Measurements from ENCODE around the gene E2F1.
"Not testable (repeated sequence)": the region's sequence is repeated elsewhere in the genome, so short reads cannot be mapped to it uniquely, and the experiment has no call there.

Gene E2F1

DNA sequence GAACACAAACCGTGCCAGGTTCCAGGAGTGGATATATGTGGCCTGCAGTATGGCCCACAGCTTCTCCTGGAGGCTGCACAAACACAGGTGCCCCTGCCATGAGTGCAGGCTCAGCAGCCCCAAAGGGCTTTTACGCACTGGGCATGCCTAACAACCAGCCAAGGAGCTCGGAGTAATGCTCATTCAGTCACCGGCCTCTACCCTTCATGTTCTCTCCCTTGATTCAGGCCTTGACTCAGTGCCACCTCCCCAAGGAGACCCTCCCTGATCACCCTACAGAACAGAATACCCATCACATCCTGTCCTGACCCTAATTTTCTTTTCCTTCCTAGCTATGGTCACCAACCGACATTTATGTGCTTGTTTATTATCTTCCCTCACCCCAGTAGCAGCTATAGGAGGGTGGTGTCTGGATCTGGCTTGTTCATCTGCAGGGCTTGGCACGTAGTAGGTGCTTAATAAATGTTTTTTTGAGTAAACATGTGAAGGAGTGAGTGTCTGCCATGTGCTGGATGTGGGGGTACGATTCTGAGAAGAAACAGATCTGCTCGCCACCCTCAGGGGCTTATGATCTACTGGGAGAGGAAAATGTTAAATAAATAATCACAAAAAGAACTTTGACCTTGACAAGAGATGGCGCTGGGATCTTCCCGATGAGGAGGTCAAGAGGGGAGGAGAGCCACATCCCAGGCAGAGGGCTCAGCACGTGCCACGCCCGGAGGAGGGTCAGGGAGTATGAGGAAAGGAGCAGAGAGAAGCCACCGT lies 24.7 kb upstream of the E2F1 start:
- DNase-seq, result no peak

DNA sequence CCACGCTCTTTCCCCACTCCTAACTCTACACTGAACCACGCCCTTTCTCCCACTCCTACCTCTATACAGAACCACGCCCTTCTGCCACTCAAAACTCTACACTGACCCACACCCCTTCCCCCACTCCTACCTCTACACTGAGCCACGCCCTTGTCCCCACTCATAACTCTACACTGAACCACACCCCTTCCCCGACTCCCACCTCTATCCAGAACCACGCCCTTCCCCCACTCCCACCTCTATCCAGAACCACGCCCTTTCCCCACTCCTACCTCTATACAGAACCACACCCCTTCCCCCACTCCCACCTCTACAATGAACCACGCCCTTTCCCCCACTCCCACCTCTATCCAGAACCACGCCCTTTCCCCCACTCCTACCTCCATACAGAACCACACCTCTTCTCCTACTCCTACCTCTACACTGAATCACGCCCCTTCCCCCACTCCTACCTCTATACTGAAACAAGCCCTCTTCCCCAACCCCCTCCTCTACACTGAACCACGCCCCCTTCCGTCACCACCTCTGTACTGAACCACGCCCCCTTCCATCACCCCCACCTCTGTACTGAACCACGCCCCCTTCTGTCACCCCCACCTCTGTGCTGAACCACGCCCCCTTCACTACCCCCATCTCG lies 23.8 kb upstream of the E2F1 start:
- no peak for DNase-seq

DNA sequence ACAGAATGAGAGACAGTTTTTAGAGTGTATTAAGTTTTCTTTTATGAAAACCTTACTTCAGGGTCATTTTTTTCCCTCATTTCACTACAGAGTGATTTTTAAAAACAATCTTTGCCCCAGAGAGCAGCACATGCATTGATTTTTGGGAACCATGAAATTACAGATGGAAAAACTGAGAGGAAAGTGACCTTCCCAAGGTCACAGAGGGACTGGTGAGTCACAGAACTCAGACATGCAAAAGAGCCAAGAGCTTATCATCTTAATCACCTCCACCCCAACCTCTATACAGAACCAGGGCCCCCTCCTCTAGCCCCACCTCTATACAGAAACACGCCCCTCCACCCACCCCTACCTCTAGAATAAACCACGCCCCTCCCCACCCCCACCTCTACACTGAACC lies 23.2 kb upstream of the E2F1 start:
- no peak for DNase-seq

DNA sequence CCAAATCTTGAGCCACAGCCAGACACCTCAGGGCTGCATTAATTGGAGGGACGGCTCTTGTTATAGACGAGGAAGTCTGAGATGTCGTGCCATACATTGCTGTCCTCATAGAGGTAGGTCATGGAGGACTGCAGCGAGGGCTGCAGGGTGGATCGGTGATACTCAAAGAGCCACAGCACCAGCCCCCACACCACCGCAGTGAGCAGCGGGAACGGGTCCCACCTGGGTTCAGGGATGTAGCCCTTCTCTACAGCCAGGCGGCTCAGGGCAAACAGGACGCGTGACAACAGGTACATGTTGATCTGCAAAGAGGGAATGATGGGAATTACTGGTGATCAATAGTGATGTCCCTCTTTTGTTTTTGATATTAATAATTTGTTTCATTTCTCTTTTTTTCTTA lies 21.5 kb upstream of the E2F1 start:
- no peak for DNase-seq

DNA sequence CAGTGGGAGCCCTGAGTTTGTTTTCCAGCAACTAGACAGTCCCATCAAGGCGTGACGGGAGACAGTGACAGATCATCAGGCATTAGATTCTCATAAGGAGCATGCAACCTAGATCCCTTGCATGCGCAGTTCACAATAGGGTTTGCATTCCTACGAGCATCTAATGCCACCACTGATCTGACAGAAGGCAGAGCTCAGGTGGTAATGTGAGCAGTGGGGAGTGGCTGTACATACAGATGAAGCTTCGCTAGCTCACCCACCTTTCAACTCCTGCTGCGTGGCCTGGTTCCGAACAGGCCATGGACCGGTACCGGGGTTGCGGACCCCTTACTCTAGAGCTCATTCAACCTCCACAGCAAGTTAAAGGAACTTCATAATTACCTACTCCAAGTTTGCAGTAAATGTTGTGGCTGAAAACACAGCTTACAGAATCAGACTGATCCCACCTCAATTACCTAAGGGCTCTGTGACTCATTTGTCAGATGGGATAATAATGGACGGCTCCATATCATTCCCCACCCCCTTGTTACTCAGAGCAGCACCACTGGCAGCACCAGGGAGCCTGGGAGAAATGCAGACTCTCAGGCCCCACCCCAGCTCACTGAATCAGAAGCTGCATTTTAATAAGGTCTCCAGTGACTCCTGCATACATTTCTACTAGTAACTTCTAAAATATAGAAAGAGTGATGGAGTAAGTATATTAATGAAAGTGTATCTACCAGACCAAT lies 18.2 kb upstream of the E2F1 start:
- no peak for DNase-seq

DNA sequence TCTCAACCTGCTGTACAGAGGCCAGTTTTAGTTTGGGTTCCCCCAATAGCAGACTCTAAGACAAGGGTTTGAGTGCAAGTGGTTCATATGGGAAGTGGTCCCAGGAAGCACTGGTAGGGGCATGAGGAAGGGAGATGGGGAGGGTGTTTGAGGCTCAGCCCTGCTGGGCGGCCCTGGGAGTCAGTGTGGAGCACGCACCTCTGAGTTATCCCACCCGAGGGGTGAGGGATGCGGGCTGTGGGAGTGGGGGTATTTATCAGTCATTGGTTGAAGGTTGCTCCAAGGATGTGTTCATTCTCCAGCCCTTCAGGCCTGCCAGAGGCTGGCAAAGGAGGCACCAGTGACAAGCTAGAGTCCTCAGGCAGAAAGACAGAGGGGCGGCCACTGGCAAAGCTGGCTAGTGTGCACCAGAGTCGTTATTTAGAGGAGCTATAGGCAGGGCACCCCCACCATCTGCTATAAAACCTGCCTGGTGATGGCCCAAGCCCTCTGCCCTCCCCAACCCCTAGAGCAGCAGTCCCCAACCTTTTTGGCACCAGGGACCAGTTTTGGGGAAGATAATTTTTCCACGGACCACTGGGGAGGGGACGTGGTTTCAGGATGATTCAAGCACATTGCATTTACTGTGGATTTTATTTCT lies 17.4 kb upstream of the E2F1 start:
- DNase-seq, result no peak

DNA sequence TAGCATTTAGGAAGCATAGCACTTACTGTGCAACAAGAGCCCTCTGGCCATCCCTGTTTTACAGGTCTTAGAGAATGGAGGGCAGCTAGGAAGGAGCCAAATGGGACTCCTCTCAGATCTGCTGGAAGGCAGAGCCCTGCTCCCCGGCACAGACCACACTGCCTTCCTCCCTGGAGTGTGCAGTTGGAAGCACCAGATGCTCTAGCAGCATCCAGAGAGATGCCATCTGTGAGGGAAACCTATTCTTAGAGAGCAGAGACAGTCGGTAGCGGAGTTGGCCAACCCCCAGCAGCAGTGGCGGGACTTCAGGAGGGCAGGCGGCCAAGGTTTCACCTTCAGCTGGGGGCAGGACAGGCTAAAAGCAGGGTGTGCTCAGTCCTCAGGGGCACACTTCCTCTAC lies 16.7 kb upstream of the E2F1 start:
- no peak for DNase-seq

DNA sequence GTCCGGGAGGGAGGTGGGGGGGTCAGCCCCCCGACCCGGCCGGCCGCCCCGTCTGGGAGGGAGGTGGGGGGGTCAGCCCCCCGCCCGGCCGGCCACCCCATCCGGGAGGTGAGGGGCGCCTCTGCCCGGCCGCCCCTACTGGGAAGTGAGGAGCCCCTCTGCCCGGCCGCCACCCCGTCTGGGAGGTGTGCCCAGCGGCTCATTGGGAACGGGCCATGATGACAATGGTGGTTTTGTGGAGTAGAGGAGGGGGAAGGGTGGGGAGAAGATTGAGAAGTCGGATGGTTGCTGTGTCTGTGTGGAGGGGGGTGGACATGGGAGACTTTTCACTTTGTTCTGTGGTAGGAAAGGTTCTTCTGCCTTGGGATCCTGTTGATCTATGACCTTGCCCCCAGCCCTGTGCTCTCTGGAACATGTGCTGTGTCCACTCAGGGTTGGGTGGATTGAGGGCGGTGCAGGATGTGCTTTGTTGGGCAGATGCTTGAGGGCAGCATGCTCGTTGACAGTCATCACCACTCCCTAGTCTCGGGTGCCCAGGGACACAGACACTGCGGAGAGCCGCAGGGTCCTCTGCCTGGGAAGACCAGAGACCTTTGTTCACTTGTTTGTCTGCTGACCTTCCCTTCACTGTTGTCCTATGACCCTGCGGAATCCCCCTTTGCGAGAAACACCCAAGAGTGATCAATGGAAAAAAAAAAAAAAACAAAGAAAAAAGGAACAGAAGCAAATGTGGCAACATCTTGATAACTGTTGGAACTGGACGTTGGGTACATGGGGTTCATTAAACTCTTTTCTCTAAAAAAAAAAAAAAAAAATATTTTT lies 15.7 kb upstream of the E2F1 start:
- DNase-seq, result no peak

DNA sequence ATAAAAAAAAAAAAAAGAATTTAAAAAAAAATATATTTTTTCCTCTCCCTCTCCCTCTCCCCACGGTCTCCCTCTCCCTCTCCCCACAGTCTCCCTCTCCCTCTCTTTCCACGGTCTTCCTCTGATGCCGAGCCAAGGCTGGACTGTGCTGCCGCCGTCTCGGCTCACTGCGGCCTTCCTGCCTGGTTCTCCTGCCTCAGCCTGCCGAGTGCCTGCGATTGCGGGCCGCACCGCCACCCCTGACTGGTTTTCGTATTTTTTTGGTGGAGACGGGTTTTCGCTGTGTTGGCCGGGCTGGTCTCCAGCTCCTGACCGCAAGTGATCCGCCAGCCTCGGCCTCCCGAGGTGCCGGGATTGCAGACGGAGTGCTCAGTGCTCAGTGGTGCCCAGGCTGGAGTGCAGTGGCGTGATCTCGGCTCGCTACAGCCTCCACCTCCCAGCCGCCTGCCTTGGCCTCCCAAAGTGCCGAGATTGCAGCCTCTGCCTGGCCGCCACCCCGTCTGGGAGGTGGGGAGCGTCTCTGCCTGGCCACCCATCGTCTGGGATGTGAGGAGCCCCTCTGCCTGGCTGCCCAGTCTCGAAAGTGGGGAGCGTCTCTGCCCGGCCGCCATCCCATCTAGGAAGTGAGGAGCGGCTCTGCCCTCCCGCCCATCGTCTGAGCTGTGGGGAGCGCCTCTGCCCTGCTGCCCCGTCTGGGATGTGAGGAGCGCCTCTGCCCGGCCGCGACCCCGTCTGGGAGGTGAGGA lies 14.7 kb upstream of the E2F1 start:
- not testable (repeated sequence) for DNase-seq

DNA sequence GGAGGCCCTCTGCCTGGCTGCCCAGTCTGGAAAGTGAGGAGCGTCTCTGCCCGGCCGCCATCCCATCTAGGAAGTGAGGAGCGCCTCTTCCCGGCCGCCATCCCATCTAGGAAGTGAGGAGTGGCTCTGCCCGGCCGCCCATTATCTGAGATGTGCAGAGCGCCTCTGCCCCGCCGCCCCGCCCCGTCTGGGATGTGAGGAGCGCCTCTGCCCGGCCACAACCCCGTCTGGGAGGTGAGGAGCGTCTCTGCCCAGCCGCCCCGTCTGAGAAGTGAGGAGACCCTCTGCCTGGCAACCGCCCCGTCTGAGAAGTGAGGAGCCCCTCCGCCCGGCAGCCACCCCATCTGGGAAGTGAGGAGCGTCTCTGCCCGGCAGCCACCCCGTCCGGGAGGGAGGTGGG lies 12.8 kb upstream of the E2F1 start:
- DNase-seq, result not testable (repeated sequence)

DNA sequence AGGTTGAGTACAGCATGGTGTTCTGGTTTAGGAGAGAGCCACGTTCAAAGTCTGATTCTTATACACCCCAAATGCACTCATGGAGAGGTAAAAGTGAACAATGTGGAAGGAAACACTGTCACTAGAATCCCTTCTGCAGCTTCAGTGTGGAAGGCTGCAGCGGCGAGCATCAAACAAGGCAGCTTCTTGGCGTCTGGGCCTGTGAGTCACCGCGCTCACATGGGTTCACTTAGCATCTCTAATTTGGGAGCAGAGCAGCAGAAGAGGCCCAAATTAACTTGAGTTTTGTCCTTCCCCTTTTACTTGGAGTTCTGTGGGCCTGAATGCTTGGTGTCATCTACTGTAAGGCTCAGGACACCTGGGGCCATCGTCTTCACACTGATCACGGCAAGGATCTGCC lies 10.9 kb upstream of the E2F1 start:
- DNase-seq, result no peak

DNA sequence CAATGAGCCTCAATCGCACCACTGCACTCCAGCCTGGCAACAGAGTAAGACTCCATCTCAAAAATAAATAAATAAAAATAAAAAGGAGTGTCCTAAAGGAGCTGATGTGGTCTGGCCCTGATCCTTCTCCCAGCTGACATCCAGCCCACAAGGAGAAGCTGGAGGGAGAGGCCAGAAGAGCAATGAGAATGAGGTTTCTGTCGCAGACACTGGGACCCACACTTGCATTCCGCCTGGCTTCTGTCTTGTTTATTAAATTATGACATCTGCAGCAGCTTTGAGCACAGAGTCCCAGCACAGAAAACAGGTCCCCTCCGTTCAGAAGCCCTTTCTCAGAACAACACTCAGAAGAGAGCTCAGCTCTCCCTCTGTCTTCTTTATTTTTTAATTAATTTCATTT lies 10.3 kb upstream of the E2F1 start:
- DNase-seq, result no peak

DNA sequence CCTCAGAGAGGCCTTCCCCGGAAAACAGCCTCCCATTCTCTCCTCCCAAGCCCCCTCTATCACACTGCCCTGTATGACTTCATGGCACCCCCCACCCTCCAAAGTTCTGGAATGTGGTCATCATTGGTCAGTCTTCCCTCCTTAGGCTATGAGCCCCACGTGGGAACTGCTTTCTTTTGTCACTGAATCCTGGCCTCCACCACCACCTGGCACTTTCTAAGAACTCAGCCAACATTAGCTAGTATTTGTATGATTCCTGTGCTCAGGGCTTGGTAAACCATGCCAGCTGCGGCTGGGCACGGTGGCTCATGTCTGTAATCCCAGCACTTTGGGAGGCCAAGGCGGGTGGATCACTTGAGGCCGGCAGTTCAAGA lies 8.4 kb upstream of the E2F1 start:
- no peak for DNase-seq

DNA sequence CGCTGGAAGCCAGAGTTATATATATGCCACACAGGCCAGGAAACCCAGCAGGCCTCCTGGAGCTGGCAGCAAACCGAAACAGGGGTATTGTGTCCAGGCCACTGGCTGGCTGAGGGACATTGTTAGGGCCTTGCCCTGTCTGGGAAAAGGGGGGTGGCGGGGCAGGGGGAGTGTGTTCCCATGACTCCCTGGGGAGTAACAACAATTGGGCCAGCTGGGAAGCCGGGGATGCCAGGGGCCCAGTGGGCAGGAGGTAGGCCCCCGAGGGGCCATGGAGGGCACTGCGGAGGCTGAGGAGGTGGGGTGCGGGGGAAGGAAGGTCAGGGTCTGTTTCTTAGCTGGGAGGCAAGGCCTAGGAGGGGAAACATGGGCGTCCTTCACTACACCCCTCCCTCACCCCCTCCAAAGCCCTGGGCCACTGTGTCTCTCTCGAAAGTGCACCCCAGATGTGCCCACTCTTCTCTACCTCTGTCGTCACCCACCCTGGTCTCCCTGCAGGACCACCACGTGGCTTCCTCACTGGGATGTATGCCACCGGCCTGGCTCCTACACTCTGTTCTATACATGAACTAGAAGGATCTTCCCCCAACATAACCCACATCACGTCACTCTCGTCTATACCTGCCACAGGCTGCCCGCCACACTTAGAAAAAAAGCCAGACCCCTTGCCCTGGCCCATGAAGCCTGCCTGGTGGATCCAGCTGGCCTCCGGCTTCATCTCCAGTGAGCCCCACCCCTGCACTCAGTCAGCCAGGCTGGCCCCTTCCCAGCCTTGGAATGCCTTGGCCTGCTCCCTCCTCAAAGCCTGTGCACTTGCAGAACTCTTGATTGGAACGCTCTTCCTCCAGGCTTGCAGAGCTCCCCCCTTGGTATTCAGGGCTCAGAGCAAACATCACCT lies 7.8 kb upstream of the E2F1 start:
- no peak for DNase-seq

DNA sequence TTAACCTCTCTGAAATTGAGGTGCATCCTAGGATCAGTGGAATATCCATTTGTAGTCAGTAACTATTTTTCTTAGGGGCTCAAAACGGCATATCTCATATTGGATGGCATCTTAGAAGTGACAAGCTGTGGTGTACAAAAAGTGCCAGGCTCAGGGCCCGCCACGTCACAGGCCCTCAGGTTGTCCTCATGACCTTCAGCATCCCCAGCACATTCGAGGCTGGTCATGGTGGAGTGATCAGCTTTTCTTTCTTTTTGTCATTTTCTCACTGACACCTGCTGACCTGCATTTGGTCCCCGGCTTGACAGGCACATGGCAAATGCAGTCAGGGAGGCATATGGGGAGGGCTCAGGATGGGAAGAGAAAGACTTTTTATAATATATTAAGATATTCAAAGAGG lies 7.1 kb upstream of the E2F1 start:
- no peak for DNase-seq

DNA sequence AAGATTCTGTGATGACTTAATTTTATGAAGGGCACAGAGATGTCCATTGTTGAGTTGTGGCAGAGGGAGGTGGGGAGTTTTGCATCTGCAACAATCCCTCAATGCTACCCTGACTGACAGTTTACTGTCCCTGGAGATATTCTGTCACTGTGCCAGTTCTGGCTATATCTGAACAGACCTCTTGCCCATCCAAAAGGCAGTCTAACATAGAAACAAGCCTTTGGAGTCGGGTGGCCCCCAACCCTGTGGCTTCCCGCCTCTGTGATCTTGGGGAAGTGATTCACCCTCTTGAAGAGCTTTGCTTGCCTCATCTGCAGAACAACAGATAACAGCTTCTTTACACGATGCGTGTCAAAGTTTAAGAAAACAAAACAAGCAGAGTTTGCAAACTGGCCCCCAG lies 3.8 kb upstream of the E2F1 start:
- peak; percentile 52 for DNase-seq

DNA sequence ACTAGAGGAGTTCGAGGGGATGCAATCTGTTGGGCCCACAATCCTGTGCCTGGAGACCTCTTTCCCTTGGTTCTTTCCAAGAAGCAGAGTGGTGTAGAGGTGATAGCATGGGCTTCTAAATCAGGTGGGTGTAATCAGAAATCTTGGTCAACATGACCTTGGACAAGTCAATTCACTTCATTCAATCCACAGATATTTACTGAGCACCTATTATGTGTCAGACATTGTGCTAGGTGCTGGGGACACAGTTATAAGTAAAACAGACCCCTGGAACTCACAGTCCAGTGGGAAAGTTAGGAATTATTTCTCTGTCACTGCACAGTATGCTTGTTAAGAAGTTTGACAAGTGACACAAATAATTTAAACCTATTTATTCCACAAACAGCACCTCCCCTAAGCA lies 3.3 kb upstream of the E2F1 start:
- DNase-seq, result no peak

DNA sequence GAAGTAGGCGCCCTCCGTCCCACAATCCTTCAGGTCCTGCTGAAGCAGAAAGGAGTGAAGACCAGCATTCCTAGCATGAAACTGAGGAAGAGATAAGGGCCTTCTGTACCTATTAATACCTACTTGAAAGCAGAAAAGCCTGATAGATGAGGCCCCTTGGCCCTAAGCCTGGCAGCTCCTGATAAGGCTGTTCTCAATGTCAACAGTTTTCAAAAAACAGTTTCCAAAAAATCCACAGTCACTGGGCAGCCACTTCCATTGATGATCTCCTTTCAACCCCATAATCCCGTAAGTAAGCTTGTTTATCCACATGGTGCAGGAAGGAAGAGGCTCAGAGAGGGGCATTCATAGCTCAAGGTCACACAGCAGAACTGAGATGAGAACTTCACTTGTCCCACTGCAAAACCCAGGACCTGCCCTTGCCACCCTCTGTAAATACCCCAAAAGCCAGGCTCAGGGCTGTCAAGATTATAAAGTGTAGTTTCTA lies 2.8 kb upstream of the E2F1 start:
- DNase-seq, result no peak

DNA sequence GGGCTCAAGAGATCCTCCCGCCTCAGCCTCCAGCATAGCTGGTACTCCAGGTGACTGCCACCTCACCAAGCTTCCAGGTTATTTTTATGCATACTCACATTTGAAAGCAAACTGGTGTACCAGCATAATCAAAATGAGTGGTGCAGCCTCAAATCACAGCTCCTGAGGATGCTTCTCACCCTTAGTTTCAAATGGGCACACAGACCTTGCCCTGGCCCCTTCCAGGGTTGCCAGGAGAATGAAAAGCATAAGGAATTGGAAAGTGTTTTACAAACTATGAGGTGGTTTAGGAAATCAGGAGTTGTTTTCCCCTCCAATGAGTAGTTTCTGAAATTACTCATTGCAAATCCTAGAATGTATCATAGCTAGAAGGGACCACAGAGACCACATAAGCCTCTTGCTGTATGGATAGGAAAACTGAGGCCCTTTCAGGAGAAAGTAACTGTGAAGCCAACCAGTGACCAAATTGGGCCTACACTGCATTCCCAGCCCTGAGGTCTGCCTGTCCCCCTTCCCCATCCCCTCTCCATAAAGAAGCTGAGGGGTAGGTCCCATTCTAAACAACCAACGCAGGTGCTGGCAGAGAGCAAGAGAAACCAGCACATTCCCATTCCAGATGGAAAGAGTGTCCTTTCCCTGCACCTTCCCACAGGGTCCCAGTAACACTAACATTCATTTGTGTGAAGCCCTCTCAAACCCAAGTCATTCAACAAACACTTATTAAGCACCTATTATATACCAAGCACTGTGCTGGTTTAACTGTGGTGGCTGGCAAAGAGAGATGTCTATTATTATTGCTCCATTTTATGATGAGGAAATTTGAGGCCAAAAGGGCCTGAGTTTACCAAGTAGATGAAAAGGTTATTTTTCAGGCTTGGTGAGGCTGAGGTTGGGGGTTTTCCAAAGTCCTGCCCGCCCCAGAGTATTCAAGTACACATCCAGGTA lies 2.1 kb upstream of the E2F1 start:
- DNase-seq, result no peak

Data from CD4-positive, alpha-beta T cell treated with Interleukin-10 for 1 hour (primary cell).